ENCODE results near the gene ARHGAP24. TPM values are rescaled to one million over a fixed set of nuclear protein-coding genes. Genes with fewer than 3 reads are reported as not detected.

Gene ARHGAP24
- total and polyA plus RNA-seq, 12 donors: 0.72 to 53.4 (median 4.4) TPM

DNA sequence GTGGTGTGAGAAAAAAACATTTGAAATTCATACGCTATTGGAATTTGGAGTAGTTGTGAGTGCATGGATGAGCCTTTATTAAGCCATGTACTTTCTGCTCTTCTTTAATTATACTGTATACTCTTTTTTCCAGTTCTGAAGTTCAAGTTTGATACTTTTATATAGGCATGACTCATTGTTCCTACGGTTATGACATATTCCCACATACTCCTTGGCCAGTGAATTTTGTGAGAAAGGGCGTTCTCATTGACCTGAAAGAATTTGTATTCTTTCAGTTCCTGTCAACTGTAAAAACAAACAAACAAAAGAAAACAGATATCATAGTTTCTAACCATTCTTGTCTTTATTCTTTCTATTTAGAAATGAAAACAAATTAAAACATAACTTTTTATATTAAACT lies 477.6 kb downstream of the ARHGAP24 start:
- Histone ChIP-seq H3K27me3 (no peaks in the 10 kb centered on the region), H3K4me3 (no peak overlapping the region), H3K9me3 (replicated peaks in 1 of 3) (no peaks in the 10 kb centered on the region), H3K36me3 (replicated peaks in 1 of 2) (no peaks in the 10 kb centered on the region), H3K27ac (no peak overlapping the region), H3K4me1 (replicated peaks in 1 of 2) (no peaks in the 10 kb centered on the region)
- 73 to 79% (median 79%) methylated on average over 3 of the region's 3 CpGs for WGBS, 4 donors
- intact Hi-C loops (cut with DNase I): no loop called here
- no peak for DNase-seq
- TF ChIP-seq POLR2A (IDR thresholded peaks at IDR 0.05): no peak
- TF ChIP-seq, protein P1, sequence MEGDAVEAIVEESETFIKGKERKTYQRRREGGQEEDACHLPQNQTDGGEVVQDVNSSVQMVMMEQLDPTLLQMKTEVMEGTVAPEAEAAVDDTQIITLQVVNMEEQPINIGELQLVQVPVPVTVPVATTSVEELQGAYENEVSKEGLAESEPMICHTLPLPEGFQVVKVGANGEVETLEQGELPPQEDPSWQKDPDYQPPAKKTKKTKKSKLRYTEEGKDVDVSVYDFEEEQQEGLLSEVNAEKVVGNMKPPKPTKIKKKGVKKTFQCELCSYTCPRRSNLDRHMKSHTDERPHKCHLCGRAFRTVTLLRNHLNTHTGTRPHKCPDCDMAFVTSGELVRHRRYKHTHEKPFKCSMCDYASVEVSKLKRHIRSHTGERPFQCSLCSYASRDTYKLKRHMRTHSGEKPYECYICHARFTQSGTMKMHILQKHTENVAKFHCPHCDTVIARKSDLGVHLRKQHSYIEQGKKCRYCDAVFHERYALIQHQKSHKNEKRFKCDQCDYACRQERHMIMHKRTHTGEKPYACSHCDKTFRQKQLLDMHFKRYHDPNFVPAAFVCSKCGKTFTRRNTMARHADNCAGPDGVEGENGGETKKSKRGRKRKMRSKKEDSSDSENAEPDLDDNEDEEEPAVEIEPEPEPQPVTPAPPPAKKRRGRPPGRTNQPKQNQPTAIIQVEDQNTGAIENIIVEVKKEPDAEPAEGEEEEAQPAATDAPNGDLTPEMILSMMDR (IDR thresholded peaks at IDR 0.05): no peak

DNA sequence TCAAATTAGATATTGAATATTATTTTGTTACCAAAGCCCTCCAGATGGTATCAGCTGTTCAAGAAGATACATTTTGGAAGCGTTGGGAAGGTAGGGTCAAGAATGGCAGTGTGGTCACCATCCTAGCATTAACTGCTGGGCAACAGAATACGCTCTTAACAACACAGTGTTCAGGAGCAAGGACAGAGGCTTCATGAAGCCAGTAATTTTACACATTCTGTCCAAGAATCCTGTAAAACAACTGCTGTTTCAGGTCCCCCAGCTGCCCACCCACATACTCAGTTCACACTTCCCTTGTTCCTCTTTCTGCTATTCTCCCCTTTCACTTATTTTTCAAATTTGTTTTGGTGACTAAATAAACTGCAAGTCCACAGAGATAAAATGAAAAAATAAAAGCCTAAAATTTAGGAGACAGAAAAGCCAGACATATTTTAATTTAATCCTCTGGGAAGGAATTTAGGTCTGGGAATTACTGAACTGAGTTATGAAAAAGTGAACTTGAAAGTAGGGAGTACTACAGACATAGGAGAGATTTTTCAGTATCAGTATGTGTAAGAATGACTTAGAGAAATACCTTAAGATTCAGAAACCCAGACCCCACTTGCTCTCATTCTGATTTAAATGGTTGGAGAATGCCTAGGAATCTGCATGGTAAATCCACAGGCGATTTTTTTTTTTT lies 478.2 kb downstream of the ARHGAP24 start:
- Histone ChIP-seq H3K27ac (no peak overlapping the region), H3K4me3 (no peak overlapping the region), H3K36me3 (replicated peaks in 1 of 2) (no peaks in the 10 kb centered on the region), H3K27me3 (no peaks in the 10 kb centered on the region), H3K9me3 (replicated peaks in 1 of 3) (no peaks in the 10 kb centered on the region), H3K4me1 (replicated peaks in 1 of 2) (no peaks in the 10 kb centered on the region)
- 55 to 70% (median 63%) methylated on average over 3 of the region's 3 CpGs for WGBS, 4 donors
- TF ChIP-seq POLR2A (IDR thresholded peaks at IDR 0.05): no peak
- TF ChIP-seq, protein P1 (IDR thresholded peaks at IDR 0.05): no peak
- DNase-seq: no peak
- intact Hi-C loops (cut with DNase I): no loop called here

GRCh38 chr4:85953651-85954018 lies 478.7 kb downstream of the ARHGAP24 start:
- Histone ChIP-seq H3K4me3 (no peak overlapping the region), H3K27me3 (no peaks in the 10 kb centered on the region), H3K4me1 (replicated peaks in 1 of 2) (no peaks in the 10 kb centered on the region), H3K36me3 (replicated peaks in 1 of 2) (no peaks in the 10 kb centered on the region), H3K27ac (no peak overlapping the region), H3K9me3 (replicated peaks in 1 of 3) (no peaks in the 10 kb centered on the region)
- peak in 5 of 7 donors; percentile 35 to 58 (median 42) for DNase-seq
- WGBS, 4 donors: 55 to 75% (median 62%) methylated on average over 3 of the region's 3 CpGs
- intact Hi-C loops (cut with DNase I): no loop called here
- TF ChIP-seq POLR2A (IDR thresholded peaks at IDR 0.05): no peak
- TF ChIP-seq, protein P1 (IDR thresholded peaks at IDR 0.05): no peak

- TF ChIP-seq, protein P1 (IDR thresholded peaks at IDR 0.05): no peak
- TF ChIP-seq POLR2A (IDR thresholded peaks at IDR 0.05): no peak
- Histone ChIP-seq H3K36me3 (replicated peaks in 1 of 2) (no peaks in the 10 kb centered on the region), H3K27ac (no peak overlapping the region), H3K4me1 (replicated peaks in 1 of 2) (no peaks in the 10 kb centered on the region), H3K4me3 (no peak overlapping the region), H3K9me3 (replicated peaks in 1 of 3) (no peaks in the 10 kb centered on the region), H3K27me3 (no peaks in the 10 kb centered on the region)
- intact Hi-C loops (cut with DNase I): no loop called here
- no peak for DNase-seq
Observed at GRCh38 chr4:85955620-85956292, 480.8 kb downstream of the ARHGAP24 start.
